Epithelial cell of esophagus (primary cell): ENCODE measurements around the gene SFMBT2.

ENCODE experiments used
- DNase-seq: peaks from one replicate; pipeline ENCODE4 v3.0.0; 2010; ENCODE audit warnings: low read depth
- H3K4me3 ChIP-seq: 2 replicates; pipeline ENCODE4 v1.5.1; 2011; ENCODE audit warnings: mild to moderate bottlenecking, low read length, control low read depth
- CTCF ChIP-seq: IDR thresholded peaks from 2 replicates; pipeline ENCODE4 v1.5.1; 2011; ENCODE audit warnings: low read depth, mild to moderate bottlenecking, low read length, control low read depth, inconsistent platforms; ENCODE audit not compliant: insufficient read depth; ENCODE audit errors: missing control alignments

The SFMBT2 gene

GRCh38 chr10:7248585-7249164 is 162.2 kb downstream of the SFMBT2 start:
- no peak overlapping the region for H3K4me3 ChIP-seq
- no peak for DNase-seq
- TF ChIP-seq CTCF, result no peak

- TF ChIP-seq CTCF, result no peak
- DNase-seq, result no peak
- H3K4me3 ChIP-seq, result no peak overlapping the region
These were observed 162.7 kb downstream of the SFMBT2 start for GRCh38 chr10:7248148-7248547.

DNA sequence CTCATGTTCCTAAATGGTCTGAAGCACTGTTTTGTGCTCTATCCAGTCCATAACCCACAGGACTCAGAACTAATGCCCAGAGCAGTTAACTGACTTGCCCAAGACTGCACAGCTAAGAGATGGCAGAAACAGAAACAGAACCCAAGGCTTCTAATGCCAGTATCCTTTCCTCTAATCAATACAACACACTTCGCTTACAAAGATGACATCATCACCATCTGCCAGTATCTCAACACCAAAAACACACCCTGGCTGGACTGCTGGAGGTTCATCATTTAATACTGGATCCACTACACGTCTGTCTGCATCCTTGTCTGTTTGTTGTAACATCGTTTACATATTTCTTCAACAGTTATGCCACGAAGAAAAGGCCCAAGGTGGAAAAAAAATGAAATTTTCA is 165.3 kb downstream of the SFMBT2 start:
- TF ChIP-seq CTCF, result no peak
- H3K4me3 ChIP-seq, result no peak overlapping the region
- no peak for DNase-seq

DNA sequence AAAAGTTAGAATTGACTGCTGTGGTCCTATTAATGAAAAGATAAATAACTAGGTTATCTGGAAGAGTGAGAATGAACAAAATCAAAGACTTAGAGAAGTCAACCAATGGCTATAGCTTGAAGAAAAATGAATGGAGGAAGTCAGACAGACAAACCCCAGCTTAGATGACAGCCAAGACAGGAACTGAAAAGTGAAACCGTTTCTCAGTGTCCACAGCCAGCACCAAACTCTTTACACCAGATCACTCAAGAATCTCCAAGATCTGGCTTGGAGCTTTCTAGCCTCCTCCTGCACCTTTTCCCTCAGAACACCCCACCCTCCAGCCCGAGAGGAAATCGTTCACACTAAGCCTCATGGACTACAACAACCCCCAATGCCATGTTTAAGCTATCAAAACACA is 167.0 kb downstream of the SFMBT2 start:
- no peak for TF ChIP-seq CTCF
- DNase-seq, result no peak
- H3K4me3 ChIP-seq, result no peak overlapping the region

DNA sequence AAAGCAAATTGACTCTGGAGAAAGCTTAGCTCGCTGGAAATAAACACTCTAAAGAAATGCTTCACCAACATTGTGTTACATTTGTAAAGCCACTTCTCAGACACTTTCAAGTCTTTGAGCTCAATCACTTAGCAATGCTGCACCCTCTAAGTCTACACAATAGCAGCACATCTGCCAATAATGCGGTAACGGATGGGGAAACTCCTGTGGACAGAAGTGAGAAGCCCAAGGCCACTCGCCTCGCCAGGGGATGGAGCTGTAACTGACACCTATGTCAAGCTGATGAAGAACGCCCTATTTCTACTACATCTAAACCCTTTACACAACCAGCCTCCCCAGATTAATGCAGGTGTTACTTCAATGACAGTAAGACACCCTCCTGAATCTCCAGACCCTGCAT is 167.7 kb downstream of the SFMBT2 start:
- no peak for DNase-seq
- no peak overlapping the region for H3K4me3 ChIP-seq
- TF ChIP-seq CTCF, result no peak

- no peak overlapping the region for H3K4me3 ChIP-seq
- no peak for TF ChIP-seq CTCF
- DNase-seq, result no peak
These were observed 171.4 kb downstream of the SFMBT2 start for GRCh38 chr10:7239312-7239985.

GRCh38 chr10:7235376-7235775 is 175.5 kb downstream of the SFMBT2 start:
- no peak overlapping the region for H3K4me3 ChIP-seq
- no peak for TF ChIP-seq CTCF
- DNase-seq, result no peak
